Myocyte (in vitro differentiated cells): ENCODE results near the gene SMCO2. TPM values are rescaled to one million over a fixed set of nuclear protein-coding genes. Genes with fewer than 3 reads are reported as not detected.

ENCODE experiments used
- DNase-seq: peaks from one replicate; pipeline ENCODE4 v3.0.0-alpha.2; 2012; ENCODE audit warnings: low read depth
- total RNA-seq: library from RNA; depleted of rRNA; stranded (reverse); fragments of >200 nt; gene quantifications from 2 replicates; pipeline ENCODE4 v1.2.3, GENCODE V29; 2014

Gene SMCO2
- total RNA-seq, 1 donor from 2014 or later, result not detected

- DNase-seq, result no peak
Measured at GRCh38 chr12:27453421-27453820, 6.9 kb downstream of the SMCO2 start.

DNA sequence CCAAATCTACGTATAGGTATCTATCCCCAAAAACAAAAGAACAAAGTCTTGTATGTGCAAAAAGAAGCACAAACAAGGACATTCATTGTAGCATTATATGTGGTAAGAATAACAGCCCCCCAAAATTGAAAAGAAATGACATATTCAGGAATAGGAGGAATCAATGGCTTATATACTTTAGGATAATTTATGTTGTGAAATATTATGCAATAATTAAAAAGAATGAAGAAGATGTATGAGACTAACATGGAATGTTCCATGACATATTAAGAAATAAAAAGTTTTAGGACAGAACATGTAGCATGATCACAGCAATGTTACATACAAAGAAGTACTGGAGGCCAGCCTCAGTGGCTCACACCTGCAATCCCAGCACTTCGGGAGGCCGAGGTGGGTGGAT lies 9.1 kb downstream of the SMCO2 start:
- no peak for DNase-seq

GRCh38 chr12:27456618-27457017 lies 10.1 kb downstream of the SMCO2 start:
- no peak for DNase-seq

GRCh38 chr12:27460471-27460978 lies 14.0 kb downstream of the SMCO2 start:
- DNase-seq, result no peak

DNA sequence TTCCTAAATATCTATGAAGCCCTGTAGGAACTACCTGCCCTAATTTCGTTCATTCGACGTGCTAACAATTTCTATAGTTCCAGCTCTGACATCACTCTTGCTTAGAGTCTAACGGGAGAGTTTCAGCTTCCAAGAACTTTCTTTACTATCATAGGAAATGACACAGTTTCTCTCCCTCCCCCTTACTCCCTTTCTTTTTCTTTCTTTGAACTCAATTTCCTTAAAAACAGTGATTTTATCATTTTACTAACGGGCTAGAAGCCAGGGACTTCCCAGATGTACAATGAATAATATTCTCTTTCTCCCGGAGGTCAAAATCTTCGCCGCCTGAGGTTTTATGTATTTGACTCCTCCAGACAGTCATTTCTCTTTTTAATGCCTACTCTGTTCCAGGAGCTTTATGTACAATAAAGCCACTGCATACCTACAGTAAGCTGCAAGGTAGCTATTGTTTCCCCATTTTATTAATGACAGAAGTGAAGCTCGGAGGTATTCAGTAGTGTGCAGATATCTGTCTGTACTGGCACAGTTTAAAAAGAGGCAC lies 15.7 kb downstream of the SMCO2 start:
- DNase-seq, result peak; percentile 31

DNA sequence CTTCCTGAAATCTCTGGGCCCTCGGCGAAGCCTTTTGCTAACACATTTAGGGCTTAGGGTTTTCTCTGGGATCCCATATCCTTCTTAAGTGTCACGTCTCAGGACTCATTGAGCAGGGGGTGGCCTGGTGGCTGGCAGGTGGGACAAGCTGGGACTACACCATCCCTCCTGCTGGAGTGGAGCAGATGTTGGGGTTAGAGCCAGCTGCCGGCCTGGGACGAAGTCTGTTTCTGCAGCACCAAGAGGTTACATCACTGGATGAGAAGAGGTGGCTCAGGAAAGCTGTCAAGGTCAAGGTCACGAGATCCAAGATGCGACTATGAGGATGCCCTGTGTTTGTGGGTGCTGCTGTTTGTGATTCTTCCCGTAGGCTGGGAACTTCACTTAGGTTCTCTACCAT lies 16.3 kb downstream of the SMCO2 start:
- DNase-seq, result no peak

DNA sequence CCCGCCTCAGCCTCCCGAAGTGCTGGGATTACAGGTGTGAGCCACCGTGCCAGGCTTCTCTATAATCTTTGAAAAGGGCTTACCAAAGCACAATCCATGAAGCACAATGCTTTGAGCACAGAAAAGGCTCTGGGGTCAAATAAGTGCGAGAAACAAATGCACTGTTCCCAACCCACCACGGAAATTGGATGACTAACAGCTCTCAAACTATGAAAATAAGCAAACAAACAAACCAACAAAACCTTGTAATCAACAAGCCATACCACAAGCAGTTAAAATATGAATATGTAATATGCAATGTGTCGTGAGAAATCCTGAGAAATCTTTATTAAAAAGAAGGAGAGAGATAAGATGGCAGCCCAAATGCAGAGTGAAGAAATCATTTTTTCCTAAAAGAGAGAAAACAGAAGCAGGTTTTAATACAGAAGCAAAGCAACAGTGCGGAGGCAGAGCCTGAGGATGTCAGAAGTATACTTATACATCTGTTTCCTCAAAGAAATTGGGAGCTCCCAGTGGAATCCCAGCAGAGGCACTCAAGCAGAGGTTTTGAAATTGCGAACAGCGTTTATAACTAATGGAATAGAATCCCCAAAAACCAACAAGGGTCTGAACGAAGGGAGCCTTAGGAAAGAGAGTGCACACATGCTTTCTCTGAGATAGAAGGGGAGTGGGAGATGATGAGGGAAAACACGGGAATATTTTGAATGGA lies 17.1 kb downstream of the SMCO2 start:
- no peak for DNase-seq

DNA sequence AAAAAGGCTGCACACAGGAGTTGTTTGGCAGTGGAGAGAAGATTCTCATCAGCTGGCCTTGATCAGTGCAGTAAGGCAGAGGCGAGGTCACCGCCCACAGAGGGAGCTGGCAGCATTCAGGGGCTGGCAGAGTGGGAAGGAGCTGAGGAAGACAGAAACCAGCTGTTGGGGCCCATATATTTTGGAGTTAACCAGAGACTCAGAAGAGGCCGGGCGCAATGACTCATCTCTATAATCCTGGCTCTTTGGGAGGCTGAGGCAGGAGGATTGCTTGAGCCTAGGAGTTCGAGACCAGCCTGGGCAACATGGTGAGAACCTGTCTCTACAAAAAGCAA lies 17.7 kb downstream of the SMCO2 start:
- peak; percentile 74 for DNase-seq

GRCh38 chr12:27467641-27468040 lies 21.1 kb downstream of the SMCO2 start:
- no peak for DNase-seq

DNA sequence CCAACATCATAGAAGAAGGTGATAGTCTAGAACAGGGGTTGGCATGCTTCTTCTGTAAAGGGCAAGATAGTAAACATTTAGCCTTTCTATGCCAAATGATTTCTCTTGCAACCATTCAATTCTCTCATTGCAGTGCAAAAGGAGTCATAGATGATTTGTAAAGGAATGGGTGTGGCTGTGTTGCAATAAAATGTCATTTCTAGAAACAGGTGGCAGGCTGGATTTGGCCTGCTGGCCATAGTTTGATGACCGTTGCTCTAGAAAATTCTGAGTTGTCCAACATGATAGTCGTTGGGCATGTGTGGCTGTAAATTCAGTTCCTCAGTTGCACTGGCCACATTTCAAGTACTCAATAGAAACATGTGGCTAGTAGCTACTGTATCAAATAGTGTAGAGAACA lies 21.7 kb downstream of the SMCO2 start:
- peak; percentile 27 for DNase-seq

DNA sequence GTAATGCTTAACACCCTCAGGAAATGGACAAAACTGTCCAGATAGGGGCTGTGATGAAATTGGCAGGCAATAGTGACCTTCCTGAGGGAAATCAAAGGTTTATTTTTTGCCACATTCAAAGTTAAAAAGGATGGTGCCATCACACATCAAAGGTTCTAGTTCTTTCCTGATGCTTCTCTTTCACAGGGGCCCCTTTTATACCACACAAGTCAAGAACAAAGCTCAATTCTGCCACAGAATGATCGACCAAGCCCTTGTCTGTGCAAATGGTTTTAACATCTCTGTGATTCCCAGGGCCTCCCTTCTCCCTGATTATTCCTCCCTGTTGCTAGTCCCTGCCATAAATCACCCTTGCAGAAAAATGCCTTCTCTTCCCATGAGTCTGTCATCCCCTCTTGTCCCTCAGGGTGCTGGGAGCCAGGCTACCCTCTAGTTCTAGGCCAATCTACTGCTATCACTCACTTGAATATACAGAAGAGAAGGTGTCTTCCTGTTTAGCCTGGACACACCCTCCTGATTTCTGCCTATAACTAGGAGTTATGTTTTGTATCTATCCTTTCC lies 22.7 kb downstream of the SMCO2 start:
- no peak for DNase-seq

DNA sequence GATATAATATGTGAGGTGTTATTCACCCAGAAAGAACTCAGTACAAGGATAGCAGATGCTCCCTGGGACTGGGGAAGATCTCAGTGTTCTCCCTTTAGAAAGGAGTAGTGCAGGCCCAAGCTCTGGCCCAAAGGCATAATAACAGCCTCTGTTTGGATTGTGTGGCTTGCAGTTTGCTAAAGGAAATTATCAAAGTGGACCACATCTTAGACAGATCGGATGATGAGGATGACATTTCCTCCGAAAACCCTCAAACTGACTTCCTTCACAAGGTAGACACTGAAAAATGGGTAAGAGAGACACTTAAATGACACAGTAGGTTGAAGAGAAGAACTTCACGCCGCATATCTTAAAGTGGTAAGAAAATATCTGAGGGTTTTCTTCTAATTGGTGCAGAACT lies 26.1 kb downstream of the SMCO2 start:
- no peak for DNase-seq

DNA sequence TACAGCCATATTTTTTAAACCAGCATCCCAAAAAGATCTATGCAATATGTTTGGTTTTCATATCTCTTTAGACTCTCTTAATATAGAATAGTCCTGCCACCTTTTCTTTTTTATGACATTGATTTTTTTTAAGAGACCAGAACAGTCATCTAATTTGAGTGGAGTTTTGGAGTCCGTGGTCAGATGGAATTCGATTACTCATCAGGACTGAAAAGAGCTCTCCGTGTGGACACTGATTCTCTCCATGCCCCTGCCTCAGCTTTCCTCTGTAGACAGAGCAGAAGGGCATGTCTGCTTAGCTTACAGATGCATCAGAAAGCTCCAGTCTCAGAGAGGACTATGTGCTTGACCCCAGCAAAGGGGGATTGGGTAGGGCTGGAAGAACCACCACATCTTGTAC lies 27.8 kb downstream of the SMCO2 start:
- peak; percentile 73 for DNase-seq

DNA sequence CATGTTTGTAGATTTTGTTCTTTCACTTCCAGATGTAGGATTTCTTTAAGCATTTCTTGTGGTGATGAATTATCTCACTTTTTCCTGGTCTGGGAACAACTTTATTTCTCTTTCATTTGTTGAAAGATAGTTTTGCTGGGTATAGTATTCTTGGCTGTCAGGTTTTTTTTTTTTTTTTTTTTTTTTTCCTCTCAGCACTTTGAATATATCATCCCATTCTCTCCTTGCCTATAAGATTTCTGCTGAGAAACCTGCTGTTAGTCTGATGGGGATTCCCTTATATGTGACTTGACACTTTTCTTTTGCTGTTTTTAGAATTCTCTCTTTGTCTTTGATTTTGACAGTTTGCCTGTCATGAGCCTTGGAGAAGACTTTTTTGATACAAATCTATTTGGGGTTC lies 30.5 kb downstream of the SMCO2 start:
- DNase-seq, result no peak

DNA sequence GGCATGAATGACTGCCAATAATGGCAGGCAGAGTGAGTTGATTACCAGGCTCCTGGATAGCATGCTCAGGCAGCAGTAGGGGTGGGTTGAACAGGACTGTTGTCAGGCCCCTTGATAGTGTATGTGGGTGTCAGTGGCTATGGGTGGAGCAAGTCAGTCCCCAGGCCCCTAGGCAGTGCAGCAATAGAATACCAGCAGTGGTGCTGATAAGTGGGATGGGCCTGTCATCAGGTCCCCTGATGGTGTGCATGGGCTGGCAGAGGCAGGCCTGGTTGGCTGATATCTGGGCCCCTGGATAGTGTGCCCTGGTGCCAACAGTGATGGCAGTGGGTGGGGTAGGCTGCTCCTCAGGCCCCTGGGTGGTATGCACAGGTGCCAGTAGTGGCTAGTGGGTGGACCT lies 32.4 kb downstream of the SMCO2 start:
- no peak for DNase-seq

DNA sequence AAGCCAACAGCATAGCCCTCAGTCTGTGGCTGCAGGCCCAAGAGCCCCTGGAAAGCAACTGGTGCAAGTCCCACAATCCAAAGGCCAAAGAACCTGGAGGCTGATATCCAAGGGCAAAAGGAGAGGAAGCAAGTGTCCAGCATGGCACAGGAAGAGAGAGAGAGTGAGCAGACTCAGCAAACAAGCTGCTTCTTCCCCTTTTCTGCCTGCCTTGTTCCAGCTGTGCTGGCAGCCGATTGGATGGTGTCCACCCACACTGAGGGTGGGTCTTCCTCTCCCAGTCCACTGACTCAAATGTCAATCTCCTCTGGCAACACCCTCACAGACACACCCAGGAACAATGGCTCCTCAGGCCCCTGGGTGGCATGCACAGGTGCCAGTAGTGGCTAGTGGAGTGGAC lies 33.5 kb downstream of the SMCO2 start:
- DNase-seq, result no peak

- DNase-seq, result no peak
Measured at GRCh38 chr12:27486961-27487360, 40.4 kb downstream of the SMCO2 start.

- DNase-seq, result no peak
Measured at GRCh38 chr12:27488479-27488878, 41.9 kb downstream of the SMCO2 start.

- no peak for DNase-seq
Measured at GRCh38 chr12:27491226-27491625, 44.7 kb downstream of the SMCO2 start.

- no peak for DNase-seq
Measured at GRCh38 chr12:27493260-27493940, 46.9 kb downstream of the SMCO2 start.

- no peak for DNase-seq
Measured at GRCh38 chr12:27497446-27497845, 50.9 kb downstream of the SMCO2 start.

GRCh38 chr12:27498149-27498548 lies 51.6 kb downstream of the SMCO2 start:
- DNase-seq, result no peak
